Endothelial cell of umbilical vein (primary cell): ENCODE measurements around the gene DENND1A. TPM values are rescaled to one million over a fixed set of nuclear protein-coding genes. Genes with fewer than 3 reads are reported as not detected.

Source experiments
- BruUV-seq: library from RNA; stranded (reverse); fragments of 400-500 nt; replicated peaks from 2 replicates; lab custom pipeline; 2021; lab: Mats Ljungman, UMichigan
- CTCF ChIA-PET: fragments of 300-600, 350-600 bp; sonication (Branson Sonifier 250); formaldehyde crosslinking; loops from one replicate; lab custom pipeline; 2021; ENCODE audit warnings: antibody characterized with exemption, inconsistent platforms; lab: Charles Lee
- POLR2A ChIA-PET: fragments of 300-600, 350-600 bp; sonication (Branson Sonifier 250); formaldehyde crosslinking; loops from one replicate; lab custom pipeline; 2021; ENCODE audit warnings: antibody characterized with exemption, inconsistent platforms; lab: Charles Lee
- DNase-seq: peaks from one replicate; pipeline ENCODE4 v3.0.0-alpha.2; 2011; ENCODE audit warnings: low read depth, low spot score
- FAIRE-seq: peaks from 2 replicates; lab custom pipeline; 2011; peaks lifted over from hg19 to GRCh38; lab: Jason Lieb, UNC
- H2AFZ ChIP-seq: 2 replicates; pipeline ENCODE4 v1.6.0; 2012; ENCODE audit warnings: low read depth, low read length, control low read depth, inconsistent platforms
- H3K27ac ChIP-seq: 2 replicates; pipeline ENCODE4 v1.5.1; 2011; ENCODE audit warnings: low read depth, mild to moderate bottlenecking, control low read depth, low read length, moderate library complexity; ENCODE audit not compliant: insufficient read depth
- H3K27me3 ChIP-seq, 2 experiments: 2 replicates each; pipeline versions ENCODE4 v1.6.0 to v1.6.1; 2011; ENCODE audit warnings: low read length in 2 of 2, mixed read lengths in 1 of 2; ENCODE audit not compliant: control insufficient read depth in 2 of 2, insufficient read depth in 2 of 2
- H3K36me3 ChIP-seq, 2 experiments: 2 replicates in 1 of 2; 3 replicates in 1 of 2; pipeline ENCODE4 v1.5.1; 2011; ENCODE audit warnings: low read length in 2 of 2, mild to moderate bottlenecking in 1 of 2, moderate library complexity in 1 of 2; ENCODE audit not compliant: control insufficient read depth in 2 of 2, insufficient read depth in 2 of 2; ENCODE audit errors: extremely low read depth in 1 of 2
- H3K4me1 ChIP-seq: 3 replicates; pipeline ENCODE4 v1.5.1; 2011; ENCODE audit warnings: mild to moderate bottlenecking, low read length; ENCODE audit not compliant: control insufficient read depth, insufficient read depth; ENCODE audit errors: extremely low read depth
- H3K4me2 ChIP-seq: 2 replicates; pipeline ENCODE4 v1.6.1; 2011; ENCODE audit warnings: low read length, control low read depth, mixed read lengths; ENCODE audit not compliant: insufficient read depth
- H3K4me3 ChIP-seq, 3 experiments: fragments of 200-600 bp in 1 of 3; sonication (generic), shearing (Covaris generic) in 1 of 3; replicated peaks in 1 of 3; 2 replicates each; pipeline ENCODE4 v1.5.1; 2011 to 2016; ENCODE audit warnings: control low read depth in 3 of 3, low read length in 3 of 3, mild to moderate bottlenecking in 2 of 3, inconsistent platforms in 1 of 3, low read depth in 1 of 3, moderate library complexity in 1 of 3; ENCODE audit not compliant: insufficient read depth in 1 of 3
- H3K79me2 ChIP-seq: 2 replicates; pipeline ENCODE4 v1.6.0; 2012; ENCODE audit warnings: low read length, inconsistent platforms; ENCODE audit not compliant: control insufficient read depth, insufficient read depth
- H3K9ac ChIP-seq: replicated peaks from 2 replicates; pipeline ENCODE3; 2011; ENCODE audit warnings: low read length, control low read depth; ENCODE audit not compliant: insufficient read depth; ENCODE audit errors: extremely low read depth
- H3K9me1 ChIP-seq: replicated peaks from 3 replicates; pipeline ENCODE4 v1.6.0; 2011; ENCODE audit warnings: mild to moderate bottlenecking, low read length; ENCODE audit not compliant: control insufficient read depth, insufficient read depth; ENCODE audit errors: extremely low read depth
- H3K9me3 ChIP-seq: replicated peaks from 2 replicates; pipeline ENCODE4 v1.5.1; 2012; ENCODE audit warnings: low read length, inconsistent platforms; ENCODE audit not compliant: control insufficient read depth, insufficient read depth
- H4K20me1 ChIP-seq: replicated peaks from 2 replicates; pipeline ENCODE3; 2011; ENCODE audit warnings: mild to moderate bottlenecking, low read length; ENCODE audit not compliant: control insufficient read depth, insufficient read depth; ENCODE audit errors: extremely low read depth
- EZH2 ChIP-seq: IDR thresholded peaks from 2 replicates; pipeline ENCODE4 v1.6.1; 2012; ENCODE audit warnings: borderline replicate concordance, low read depth, mild to moderate bottlenecking, moderate library complexity, low read length, inconsistent platforms; ENCODE audit not compliant: severe bottlenecking
- FOS ChIP-seq: IDR thresholded peaks from 2 replicates; pipeline ENCODE4 v1.6.1; 2011; ENCODE audit warnings: mild to moderate bottlenecking, low read length, moderate library complexity, borderline replicate concordance; ENCODE audit not compliant: insufficient read depth
- GATA2 ChIP-seq: IDR thresholded peaks from 2 replicates; pipeline ENCODE4 v1.7.0; 2011; ENCODE audit warnings: low read depth, mild to moderate bottlenecking, moderate library complexity, mixed read lengths, low read length; ENCODE audit not compliant: insufficient read length, insufficient read depth
- JUN ChIP-seq: IDR thresholded peaks from 2 replicates; pipeline ENCODE4 v1.6.1; 2011; ENCODE audit warnings: borderline replicate concordance, low read depth; ENCODE audit not compliant: insufficient read length, insufficient read depth
- MAX ChIP-seq: IDR thresholded peaks from 2 replicates; pipeline ENCODE4 v1.6.1; 2011; ENCODE audit not compliant: insufficient read depth, insufficient read length
- MYC ChIP-seq: IDR thresholded peaks from one replicate; pipeline ENCODE4 v1.6.1; 2011; ENCODE audit warnings: mild to moderate bottlenecking, low read depth, low read length
- POLR2A ChIP-seq: IDR thresholded peaks from 2 replicates; pipeline ENCODE4 v1.6.1; 2012; ENCODE audit warnings: low read depth, mild to moderate bottlenecking, control low read depth, low read length
- POLR2AphosphoS5 ChIP-seq: IDR thresholded peaks from 2 replicates; pipeline ENCODE4 v1.6.1; 2012; ENCODE audit warnings: low read depth, mild to moderate bottlenecking, control low read depth, low read length, moderate library complexity; ENCODE audit not compliant: insufficient read depth
- dilution Hi-C: fragments of 300-500 bp; cut with MboI; formaldehyde crosslinking; loops from one replicate; pipeline ENCODE4 v1.15.0; 2019; ENCODE audit warnings: low sequenced_read_pairs; ENCODE audit not compliant: extremely low pct_ligation_motif_present
- intact Hi-C: fragments of 100-400 bp; cut with micrococcal nuclease; formaldehyde crosslinking; loops from one replicate; pipeline ENCODE4 v1.10.0; 2022
- polyA plus RNA-seq, 4 experiments: library from polyadenylated mRNA; depleted of rRNA in 3 of 4; stranded (reverse) in 3 of 4; unstranded in 1 of 4; fragments of >200 nt; gene quantifications; 2 replicates each; pipeline versions ENCODE4 v1.2.1 to v1.2.3, GENCODE V29; 2011 to 2012; ENCODE audit warnings: missing spikeins in 1 of 4
- total RNA-seq: library from RNA; stranded (reverse); gene quantifications from 2 replicates; pipeline ENCODE4 v1.2.3, GENCODE V29; 2021
- TF ChIP-seq, protein P1 (sequence below), 2 donors: IDR thresholded peaks; 1 replicate in 1 of 2; 2 replicates in 1 of 2; pipeline ENCODE4 v1.5.1; 2011; ENCODE audit warnings: low read length in 2 of 2, mild to moderate bottlenecking in 2 of 2, moderate library complexity in 2 of 2, control low read depth in 1 of 2, inconsistent platforms in 1 of 2, low read depth in 1 of 2; ENCODE audit not compliant: insufficient read depth in 1 of 2; ENCODE audit errors: extremely low read depth in 1 of 2

DENND1A gene
- total and polyA plus RNA-seq, 2 donors (not counting 3 experiments of a cell fraction or from before 2014, with no cell fraction given), result 18.5 to 24.5 TPM

- dilution Hi-C loops, result no loop called here
- TF ChIP-seq MYC, result no peak
- no peak for TF ChIP-seq GATA2
- TF ChIP-seq, protein P1, sequence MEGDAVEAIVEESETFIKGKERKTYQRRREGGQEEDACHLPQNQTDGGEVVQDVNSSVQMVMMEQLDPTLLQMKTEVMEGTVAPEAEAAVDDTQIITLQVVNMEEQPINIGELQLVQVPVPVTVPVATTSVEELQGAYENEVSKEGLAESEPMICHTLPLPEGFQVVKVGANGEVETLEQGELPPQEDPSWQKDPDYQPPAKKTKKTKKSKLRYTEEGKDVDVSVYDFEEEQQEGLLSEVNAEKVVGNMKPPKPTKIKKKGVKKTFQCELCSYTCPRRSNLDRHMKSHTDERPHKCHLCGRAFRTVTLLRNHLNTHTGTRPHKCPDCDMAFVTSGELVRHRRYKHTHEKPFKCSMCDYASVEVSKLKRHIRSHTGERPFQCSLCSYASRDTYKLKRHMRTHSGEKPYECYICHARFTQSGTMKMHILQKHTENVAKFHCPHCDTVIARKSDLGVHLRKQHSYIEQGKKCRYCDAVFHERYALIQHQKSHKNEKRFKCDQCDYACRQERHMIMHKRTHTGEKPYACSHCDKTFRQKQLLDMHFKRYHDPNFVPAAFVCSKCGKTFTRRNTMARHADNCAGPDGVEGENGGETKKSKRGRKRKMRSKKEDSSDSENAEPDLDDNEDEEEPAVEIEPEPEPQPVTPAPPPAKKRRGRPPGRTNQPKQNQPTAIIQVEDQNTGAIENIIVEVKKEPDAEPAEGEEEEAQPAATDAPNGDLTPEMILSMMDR (IDR thresholded peaks at IDR 0.05; ENCODE audit: extremely low read depth in 1 of 2, insufficient read depth in 1 of 2, low read depth in 1 of 2, low read length in 2 of 2), result no peak
- no peak for TF ChIP-seq POLR2AphosphoS5
- no peak for TF ChIP-seq POLR2A
- TF ChIP-seq FOS, result no peak
- no peak for TF ChIP-seq JUN
- no peak for TF ChIP-seq EZH2
- no peak for TF ChIP-seq MAX
- BruUV-seq, result no TSS peak
- POLR2A ChIA-PET, result no interaction called here
- DNase-seq, result no peak
- H3K9me1 ChIP-seq, result no peaks in the 10 kb centered on the region
- no peaks in the 10 kb centered on the region for H3K4me1 ChIP-seq
- no peaks in the 10 kb centered on the region for H3K36me3 ChIP-seq
- no peak overlapping the region for H3K4me3 ChIP-seq
- H3K9ac ChIP-seq, result no peak overlapping the region
- no peaks in the 10 kb centered on the region for H3K79me2 ChIP-seq
- H3K27ac ChIP-seq, result no peak overlapping the region
- H3K4me2 ChIP-seq, result no peak overlapping the region
- H3K9me3 ChIP-seq, result no peaks in the 10 kb centered on the region
- CTCF ChIA-PET, result no interaction called here
- no peaks in the 10 kb centered on the region for H4K20me1 ChIP-seq
- peak; percentile 38 for FAIRE-seq
- H3K27me3 ChIP-seq, result no peaks in the 10 kb centered on the region
- no peak overlapping the region for H2AFZ ChIP-seq
- intact Hi-C loops, result no loop called here
Observed at GRCh38 chr9:123657941-123658340, 272.0 kb downstream of the DENND1A start.
